Ammon's horn (tissue), 1 donor: Measurements from ENCODE around the gene CTF1.
"Not testable (repeated sequence)": the region's sequence is repeated elsewhere in the genome, so short reads cannot be mapped to it uniquely, and the experiment has no call there.

Source experiments
- DNase-seq: peaks from one replicate; pipeline ENCODE4 v3.0.0-alpha.2; 2016; ENCODE audit warnings: low spot score

CTF1 gene, protein sequence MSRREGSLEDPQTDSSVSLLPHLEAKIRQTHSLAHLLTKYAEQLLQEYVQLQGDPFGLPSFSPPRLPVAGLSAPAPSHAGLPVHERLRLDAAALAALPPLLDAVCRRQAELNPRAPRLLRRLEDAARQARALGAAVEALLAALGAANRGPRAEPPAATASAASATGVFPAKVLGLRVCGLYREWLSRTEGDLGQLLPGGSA

DNA sequence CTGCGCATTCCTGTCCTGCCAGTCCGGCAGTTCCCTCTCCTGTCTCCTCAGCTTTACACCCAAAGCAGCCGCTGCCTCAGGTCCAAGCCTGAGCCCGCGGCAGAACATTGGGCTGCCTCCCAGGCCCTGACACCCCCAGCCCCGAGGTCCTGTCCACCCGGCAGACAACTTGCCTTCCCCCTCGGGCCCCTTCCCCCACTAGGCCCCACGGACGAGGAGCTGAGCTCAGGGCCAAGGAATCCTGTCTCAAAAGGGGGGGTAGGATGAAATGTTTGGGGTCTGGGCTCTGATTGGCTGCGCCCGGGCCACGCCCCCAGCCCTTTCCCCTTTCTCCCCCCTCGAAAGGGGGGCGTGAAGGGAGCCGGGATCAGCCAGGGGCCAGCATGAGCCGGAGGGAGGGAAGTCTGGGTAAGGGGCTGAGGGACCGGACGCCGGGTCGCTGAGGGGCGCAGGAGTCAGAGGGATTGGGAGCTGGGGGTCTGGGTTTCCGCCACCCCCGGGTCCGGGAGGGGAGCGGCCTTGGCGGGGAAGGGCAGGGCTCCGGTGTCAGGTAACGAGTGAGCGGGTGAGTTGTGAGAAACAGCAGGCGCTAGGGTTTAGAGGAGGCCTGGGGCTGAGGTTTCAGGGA lies at the start of gene CTF1:
Gene CTF1, plus strand, starts transcription at position 354 of the 628 bp plus-strand sequence. Its CDS starts 30 bp downstream, at position 384.
- DNase-seq: peak; percentile 74

DNA sequence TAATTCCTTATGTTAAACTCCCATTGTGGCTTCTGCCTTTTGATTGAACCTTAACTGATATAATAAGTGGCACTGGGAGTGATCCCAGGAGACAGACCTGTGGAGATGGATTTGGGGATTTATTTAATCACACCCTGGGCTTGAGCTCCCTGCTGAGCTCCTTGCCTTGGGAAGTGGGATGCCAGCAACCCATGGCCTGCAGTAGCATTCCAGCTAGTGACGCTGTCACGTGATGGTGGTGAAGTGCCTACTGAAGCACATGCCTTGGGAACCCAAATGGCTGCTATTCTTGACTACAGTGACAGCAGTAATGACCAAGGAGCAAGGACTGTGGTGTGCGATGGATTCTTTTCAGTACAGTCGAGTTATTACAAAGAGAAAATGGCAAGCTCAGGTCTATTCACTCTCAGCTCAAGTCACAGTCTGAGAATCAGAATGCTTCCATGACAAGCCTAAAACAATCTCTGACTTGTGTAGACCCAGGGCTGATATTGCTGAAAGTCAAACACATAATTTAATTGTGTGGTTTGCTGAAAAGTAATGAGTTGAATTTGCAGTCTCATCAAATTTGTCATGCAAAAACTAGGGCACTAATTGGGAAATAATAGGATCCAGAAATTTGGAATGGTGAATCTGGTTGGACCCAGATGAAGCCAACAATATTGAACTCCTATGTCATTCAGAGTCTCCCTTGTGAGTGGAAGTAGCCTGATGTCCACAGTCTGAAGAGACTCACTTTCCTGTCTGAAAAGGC lies 49.6 kb upstream of the CTF1 start:
- no peak for DNase-seq

DNA sequence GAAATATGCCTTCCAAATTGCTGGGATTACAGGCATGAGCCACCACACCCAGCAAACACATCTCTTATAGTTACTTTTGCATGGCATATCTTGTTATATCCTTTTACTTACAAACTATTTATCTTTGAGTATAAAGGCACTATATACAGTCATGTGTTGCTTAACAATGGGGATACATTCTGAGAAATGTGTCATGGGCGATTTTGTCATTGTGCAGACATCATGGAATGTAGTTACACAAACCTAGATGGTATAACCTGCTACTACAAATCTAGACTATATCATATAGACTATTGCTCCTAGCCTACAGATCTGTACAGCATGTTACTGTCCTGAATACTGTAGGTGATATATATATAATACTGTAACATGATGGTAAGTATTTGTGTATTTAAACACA lies 46.2 kb upstream of the CTF1 start:
- DNase-seq: no peak

DNA sequence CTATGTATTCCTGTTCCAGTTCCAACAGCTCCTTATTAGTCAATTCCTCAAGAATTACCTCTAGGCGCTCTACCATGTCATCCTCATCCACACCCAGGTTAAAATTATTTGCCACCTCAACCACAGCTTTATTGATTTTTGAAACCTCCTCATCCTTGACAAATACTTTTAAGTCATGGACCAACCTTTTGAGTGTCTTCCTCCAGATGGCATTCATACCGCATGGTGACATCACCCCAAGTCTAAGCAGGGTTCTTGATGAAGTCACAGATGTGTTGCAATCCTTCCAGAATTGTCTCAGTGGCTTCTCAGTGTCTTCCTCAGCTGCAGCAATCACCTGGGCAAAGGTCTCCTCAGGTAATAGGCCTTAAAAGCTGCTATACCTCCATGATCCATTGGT lies 42.7 kb upstream of the CTF1 start:
- no peak for DNase-seq

DNA sequence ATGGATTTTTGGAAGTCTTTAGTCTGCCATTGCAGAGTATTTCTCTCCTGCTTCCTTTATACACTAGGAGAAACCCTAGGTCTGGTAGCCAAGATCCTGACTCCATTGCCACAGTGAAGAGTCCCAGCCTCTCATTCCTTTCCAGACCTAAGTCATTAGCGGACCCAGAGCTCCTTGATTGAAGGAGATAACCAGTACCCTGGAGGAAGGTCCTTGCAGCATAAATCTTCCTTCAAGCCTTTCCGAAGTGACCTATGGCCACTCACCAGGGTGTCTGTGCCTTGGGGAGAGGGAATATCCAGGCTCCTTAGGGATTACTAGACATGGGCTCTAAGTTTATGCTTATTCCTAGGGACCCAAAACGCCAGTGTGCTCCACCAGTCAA lies 38.3 kb upstream of the CTF1 start:
- no peak for DNase-seq

DNA sequence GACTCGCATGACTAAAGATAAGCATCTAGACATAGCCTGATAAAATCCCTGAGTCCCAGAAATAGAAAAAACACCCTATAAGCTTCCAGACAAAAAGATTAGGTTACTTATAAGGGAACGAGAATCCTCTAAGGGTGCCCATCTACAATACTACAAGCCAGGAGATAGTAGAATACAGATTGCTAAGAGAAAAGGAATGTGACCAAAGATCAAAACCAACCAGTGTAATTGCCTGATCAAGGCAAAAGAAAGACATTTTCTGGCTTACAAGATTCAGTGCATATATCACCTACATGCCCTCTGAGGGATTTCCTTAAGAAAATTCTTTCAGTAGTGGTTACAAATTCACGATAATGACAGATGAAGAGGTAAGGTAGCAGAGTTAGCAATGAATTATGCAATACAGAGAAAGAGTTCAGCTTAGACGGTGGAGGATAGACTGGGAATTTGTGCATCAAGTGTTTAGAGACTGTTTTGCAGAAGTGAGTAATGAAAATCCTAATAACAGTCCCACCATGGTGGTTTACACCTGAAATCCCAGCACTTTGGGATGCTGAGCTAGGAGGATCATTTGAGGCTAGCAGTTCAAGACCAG lies 37.5 kb upstream of the CTF1 start:
- DNase-seq: no peak

DNA sequence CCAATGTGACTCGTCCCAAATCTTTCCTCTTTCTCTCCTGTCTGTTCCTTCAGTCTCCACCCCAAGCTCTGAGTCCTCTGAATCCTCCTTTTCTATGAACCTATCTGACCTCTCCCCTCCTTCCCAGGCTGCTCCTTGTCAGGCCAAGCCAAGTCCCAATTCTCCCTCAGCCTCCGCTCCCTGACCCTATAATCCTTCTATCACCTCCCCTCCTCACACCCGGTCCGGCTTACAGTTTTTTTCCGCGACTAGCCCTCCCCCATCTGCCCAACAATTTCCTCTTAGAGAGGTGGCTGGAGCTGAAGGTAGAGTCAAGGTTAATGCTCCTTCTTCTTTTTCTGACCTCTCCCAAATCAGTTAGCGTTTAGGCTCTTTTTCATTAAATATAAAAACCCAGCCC lies 35.7 kb upstream of the CTF1 start:
- not testable (repeated sequence) for DNase-seq

DNA sequence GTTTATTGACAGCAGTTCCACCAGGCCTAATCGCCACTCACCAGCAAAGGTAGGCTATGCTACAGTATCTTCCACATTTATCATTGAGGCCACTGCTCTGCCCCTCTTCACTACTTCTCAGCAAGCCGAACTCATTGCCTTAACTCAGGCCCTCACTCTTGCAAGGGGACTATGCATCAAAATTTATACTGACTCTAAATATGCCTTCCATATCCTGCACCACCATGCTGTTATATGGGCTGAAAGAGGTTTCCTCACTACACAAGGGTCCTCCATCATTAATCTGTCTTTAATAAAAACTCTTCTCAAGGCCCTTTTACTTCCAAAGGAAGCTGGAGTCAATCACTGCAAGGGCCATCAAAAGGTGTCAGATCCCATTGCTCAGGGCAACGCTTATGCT lies 33.2 kb upstream of the CTF1 start:
- not testable (repeated sequence) for DNase-seq

DNA sequence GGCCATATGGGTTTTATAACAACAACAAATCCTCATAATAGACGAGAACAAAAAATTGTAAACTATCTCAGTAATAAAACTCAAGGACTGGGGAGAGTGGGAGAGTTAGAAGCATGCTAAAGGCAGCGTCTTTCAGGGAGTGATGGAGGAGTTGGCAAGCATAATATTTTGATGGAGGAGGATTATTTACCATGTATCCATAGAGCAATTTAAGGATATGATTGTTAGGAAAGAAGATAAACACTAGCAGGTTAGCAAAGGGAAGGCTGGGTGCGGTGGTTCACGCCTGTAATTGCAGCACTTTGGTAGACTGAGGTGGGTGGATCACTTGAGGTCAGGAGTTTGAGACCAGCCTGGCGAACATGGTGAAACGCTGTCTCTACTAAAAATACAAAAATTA lies 30.4 kb upstream of the CTF1 start:
- DNase-seq: no peak

DNA sequence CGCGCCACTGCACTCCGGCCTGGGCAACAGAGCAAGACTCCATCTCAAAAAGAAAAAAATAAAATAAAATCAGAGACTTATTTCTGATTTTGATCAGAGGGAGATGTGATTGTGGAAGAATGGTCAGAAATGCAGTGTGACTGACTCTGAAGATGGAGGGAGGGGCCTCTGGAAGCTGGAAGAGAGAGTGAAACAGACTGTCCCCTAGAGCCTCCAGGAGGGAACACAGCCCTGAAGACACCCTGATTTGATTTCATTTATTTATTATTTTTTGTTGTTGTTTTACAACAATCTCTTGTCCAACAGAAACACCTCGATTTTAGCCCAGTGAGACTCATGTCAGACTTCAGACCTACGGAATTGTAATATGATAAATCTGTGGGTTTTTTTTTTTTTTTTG lies 28.7 kb upstream of the CTF1 start:
- DNase-seq: no peak

DNA sequence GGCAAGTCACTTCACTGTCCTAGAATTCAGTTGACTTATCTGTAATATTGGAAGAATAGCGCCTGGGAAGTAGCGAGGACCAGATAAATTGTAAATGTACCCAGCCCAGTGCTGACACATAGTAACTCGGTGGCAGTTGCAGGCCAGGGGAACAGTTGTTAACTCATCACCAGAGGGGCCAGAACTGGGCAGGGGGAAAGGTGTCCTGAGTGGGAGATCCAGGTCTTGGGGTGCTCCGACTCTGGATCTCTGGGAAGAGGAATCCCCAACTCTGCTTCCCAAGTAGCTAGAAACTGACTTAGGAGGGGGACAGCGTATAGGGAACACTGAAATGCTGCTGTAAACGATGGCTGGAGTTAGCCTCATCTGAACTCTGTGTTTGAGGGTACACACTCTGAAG lies 25.5 kb upstream of the CTF1 start:
- no peak for DNase-seq

DNA sequence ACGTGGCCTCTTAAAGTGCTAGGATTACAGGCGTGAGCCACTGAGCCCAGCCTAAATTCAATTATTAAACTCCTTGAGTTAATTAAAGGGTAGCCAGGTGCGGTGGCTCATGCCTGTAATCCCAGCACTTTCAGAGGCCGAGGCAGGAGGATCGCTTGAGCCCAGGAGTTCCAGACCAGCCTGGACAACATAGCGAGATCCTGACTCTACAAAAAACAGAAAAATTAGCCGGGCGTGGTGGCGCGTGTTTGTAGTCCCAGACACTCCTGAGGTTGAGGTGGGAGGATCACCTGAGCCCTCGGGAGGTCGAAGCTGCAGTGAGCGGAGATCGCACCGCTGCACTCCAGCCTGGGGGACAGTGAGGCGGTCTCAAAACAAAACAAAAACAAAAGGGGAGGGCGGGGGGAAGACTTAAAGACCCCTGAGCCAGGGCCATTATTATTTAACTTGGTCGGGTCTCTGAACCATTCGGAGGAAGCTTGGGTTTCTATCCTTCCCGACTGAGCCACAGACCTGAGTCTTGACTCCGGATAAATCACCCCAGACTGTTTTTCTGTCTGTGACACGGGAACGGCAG lies 22.1 kb upstream of the CTF1 start:
- DNase-seq: no peak

DNA sequence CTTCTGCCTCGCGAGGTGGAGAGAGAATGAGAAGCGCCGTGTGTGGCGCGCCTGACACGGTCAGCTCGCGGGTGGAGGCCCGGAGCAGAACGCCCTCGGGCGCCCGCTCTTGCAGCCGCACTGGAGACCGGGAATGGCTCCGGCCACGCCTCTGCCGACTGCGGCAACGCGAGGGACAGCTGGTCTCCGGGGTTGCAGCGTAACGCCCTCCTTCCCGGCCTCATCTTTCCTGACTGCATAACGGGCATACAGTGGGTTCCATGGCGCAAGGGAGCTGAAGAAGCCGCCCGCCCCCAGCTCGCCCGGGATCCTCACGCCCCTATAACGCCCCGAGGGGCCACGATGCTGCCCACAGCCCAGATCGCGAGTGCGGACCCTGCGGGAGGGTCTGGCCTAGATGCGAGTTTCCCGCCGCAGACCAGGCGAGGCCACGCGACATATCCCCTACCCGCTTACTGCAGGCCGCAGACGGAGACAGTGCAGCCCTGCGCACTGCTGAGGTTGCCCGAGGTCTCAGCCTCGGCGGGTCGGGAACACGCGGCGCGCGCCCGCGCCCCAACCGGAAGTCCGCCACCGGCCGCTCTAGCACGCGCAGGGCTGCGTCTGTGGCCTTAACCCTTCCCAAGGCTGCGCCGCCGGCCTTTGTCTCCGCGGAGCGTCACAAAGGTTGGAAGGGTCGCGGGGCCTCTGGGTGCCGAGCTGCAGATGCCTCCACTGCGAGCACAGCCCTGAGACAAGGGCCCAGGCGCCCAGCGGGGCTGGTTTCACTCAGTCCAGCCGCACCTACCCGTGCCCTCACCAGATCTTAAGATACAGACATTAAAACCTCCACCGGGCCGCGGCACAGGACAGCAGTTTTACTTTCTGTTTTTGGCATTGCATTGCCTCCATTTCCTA lies 21.3 kb upstream of the CTF1 start:
- peak; percentile 92 for DNase-seq

DNA sequence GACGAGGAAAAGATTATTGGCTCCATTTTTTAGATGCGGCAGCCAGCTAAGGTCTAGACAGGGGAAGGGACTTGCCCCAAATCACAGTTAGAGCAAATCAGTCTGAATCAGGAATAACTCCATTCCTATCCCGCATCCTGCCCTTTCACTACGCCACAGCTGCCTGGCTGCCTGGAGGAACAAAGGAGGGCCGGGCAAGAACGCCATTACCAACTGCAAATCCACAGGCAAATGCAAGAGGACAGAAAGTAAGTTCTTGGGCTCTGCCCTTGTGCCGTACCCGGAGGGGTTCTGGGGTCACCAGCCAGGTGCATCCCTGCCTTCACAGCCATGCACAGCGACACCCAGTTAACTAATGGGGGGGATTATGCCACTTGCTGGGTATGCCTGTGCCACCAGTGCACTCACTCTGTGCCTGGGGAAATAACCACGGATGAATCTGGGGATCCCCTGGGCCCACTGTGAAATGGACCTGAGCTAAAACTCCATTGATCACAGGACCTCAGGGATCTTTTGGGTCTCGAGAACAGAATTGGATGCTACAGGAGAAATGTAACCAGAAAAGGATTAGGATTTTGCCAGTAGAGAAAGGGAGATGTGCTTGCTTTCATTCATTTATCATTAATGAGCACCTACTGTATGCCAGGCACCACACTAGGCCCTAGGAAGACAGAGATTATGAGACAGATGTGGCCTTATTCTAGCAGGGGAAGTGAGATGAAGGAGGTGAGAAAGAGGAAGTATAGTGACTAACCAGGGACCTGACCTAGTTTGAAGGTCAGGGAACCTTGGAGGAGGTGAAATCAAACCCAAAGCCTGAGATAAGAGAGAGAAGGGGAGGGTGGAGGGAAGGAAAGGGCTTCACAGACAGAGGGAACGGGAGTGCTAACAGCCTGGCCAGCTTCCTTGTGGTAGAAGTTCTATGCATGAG lies 20.3 kb upstream of the CTF1 start:
- DNase-seq: peak; percentile 24

DNA sequence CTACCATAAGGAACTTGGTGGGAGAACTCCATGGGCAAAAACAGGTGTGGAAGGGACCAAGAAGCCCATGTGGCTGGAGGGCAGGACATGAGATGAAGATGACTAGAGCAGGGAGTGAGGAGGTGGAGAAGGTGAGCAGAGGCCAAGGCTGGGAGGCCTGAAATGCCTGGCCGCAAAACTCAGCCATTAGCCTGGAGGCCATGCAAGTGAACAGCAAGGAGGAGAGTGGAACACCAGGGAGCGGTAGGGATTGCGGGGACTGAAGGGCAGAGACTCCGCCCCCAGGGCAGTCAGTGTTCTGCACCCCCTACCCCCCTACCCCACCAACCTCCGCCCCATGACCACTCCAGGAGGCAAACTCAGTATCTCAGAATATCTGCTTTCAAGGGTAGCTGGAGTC lies 19.5 kb upstream of the CTF1 start:
- no peak for DNase-seq

DNA sequence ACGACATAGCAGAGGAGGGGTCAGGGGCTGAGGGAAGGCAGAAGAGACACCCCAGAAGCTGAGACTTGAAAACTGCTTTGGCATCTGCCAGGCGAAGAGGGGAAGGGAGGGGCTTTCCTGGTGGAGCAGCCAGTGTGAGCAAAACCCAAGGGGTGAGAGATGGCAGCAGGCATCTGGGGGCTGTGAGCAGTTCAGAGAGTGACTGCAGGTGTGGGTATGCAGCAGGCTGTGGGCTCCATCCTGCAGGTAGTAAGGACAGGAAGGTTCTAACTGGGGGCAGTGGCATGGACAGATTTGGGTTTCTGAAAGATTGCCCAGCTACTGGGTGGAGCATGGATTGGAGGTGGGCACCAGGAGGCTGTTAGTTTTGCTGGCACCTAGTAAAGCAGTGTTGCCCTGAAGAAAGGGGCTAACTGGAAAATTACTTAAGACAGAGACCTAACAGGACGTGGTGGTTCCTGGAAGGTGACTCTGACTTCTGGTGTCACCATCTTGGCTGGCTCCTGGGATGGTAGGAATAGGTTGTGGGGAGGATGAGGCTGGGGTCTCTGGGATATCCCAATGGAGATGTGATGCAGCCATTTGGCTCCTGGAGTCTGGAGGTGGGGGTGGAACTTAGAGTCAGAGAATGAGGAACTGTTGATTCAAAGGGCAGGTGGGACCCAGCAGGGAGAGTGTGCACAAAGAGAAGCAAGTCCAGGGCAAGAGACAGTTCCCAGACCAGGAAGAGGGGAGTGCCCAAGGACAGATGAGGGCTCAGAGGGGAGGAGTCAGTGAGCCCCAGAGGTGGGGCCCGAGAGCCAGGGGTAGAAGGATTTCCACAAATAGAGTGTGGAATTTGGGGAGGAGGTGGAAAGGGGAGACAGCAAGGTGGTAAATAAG lies 13.7 kb upstream of the CTF1 start:
- DNase-seq: no peak

DNA sequence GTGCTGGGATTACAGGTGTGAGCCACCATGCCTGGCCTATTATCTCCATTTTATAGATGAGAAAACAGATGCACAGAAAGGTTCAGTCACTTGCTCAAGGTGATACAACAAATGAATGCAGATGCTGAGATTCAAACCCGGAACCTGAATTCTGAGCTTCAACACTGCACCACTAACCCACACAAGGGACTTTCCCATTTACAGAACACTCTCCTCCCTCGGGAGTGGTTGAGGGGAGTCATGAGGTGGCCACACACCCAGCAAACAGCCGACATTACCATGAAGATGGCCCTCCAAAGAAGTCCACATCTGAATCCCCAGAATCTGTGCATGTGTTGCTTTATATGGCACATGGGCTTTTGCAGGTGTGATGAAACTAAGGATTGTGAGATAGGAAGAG lies 11.7 kb upstream of the CTF1 start:
- DNase-seq: no peak

DNA sequence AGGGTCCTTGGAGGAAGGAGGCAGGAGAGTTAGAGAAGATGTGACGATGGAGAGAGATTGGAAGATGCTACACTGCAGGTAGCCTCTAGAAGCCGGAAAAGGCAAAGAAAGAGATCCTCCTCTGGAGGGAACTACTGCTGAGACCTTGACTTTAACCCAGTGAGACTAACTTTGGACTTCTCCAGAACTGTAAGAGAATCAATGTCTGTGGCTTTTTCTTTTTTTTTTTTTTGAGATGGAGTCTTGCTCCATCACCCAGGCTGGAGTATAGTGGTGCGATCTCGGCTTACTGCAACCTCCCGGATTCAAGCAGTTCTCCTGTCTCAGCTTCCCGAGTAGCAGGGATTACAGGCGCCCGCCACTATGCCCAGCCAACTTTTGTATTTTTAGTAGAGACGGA lies 11.2 kb upstream of the CTF1 start:
- no peak for DNase-seq

DNA sequence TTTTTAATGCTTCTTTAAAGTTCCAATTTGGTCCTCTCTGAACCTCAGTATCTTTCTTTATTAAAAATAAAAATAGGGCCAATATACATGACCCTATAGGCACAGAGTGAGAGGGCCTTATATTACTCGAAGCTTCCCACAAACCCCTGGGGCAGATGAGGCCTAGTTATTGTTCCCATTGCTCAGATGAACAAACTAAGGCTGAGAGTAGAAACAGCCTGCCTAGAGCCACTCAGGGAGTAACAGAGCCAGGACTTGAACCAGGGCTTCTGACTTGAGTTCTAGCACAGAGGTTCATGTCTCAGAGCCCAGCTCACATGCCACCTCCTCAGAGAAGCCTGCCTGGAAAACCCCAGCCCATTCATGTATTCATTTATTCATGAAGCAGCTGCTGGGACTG lies 10.3 kb upstream of the CTF1 start:
- no peak for DNase-seq

DNA sequence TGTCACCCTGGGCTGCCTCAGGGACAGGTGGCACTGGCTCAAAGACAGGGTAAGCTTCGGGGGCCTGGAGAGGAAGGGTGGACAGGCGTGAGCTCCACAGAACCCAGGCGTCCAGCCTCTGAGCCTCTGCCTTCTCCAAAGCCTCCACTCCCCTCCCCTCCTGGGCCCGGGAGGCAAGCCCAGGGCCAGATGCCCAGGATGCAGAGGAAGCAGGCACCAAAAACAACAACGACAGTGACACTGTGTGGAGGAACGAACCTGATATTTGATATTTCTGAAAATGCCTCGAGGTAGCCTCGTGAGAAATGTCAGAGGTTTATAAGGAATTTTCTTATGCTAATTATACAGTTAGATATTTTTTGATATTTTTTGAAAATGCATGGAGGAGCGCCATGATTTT lies 8.5 kb upstream of the CTF1 start:
- no peak for DNase-seq
